WERI-Rb-1 (cell line): ENCODE data around the gene JAZF1.

Experiments used
- DNase-seq: peaks from one replicate; pipeline ENCODE4 v3.0.0-alpha.2; 2020
- H3K27ac ChIP-seq: fragments of 250-450 bp; sonication (Bioruptor Pico); 2 replicates; pipeline ENCODE4 v1.5.1; 2020; ENCODE audit warnings: mild to moderate bottlenecking, moderate library complexity
- H3K27me3 ChIP-seq: fragments of 250-450 bp; sonication (Bioruptor Pico); 2 replicates; pipeline ENCODE4 v1.5.1; 2021; ENCODE audit warnings: mild to moderate bottlenecking, low read depth, moderate library complexity; ENCODE audit not compliant: insufficient read depth, severe bottlenecking
- H3K36me3 ChIP-seq: fragments of 250-450 bp; sonication (Bioruptor Pico); 2 replicates; pipeline ENCODE4 v1.5.1; 2020; ENCODE audit warnings: mild to moderate bottlenecking, moderate library complexity
- H3K4me3 ChIP-seq: 2 replicates; pipeline ENCODE4 v1.5.1; 2011; ENCODE audit warnings: low read depth, mild to moderate bottlenecking, control low read depth, low read length
- H3K9me3 ChIP-seq: fragments of 250-450 bp; sonication (Bioruptor Pico); 2 replicates; pipeline ENCODE4 v1.5.1; 2021; ENCODE audit warnings: mild to moderate bottlenecking, moderate library complexity; ENCODE audit not compliant: severe bottlenecking
- TF ChIP-seq, protein P1 (sequence below): IDR thresholded peaks from 2 replicates; pipeline ENCODE4 v1.5.1; 2011; ENCODE audit warnings: low read depth, mild to moderate bottlenecking, control low read depth, inconsistent platforms, low read length

The JAZF1 gene

GRCh38 chr7:27799212-27799611 lies 381.4 kb downstream of the JAZF1 start:
- no peaks in the 10 kb centered on the region for H3K27me3 ChIP-seq
- H3K36me3 ChIP-seq: peaks cover 14% of the 10 kb centered on the region
- no peak for DNase-seq
- H3K9me3 ChIP-seq: no peaks in the 10 kb centered on the region
- TF ChIP-seq, protein P1, sequence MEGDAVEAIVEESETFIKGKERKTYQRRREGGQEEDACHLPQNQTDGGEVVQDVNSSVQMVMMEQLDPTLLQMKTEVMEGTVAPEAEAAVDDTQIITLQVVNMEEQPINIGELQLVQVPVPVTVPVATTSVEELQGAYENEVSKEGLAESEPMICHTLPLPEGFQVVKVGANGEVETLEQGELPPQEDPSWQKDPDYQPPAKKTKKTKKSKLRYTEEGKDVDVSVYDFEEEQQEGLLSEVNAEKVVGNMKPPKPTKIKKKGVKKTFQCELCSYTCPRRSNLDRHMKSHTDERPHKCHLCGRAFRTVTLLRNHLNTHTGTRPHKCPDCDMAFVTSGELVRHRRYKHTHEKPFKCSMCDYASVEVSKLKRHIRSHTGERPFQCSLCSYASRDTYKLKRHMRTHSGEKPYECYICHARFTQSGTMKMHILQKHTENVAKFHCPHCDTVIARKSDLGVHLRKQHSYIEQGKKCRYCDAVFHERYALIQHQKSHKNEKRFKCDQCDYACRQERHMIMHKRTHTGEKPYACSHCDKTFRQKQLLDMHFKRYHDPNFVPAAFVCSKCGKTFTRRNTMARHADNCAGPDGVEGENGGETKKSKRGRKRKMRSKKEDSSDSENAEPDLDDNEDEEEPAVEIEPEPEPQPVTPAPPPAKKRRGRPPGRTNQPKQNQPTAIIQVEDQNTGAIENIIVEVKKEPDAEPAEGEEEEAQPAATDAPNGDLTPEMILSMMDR: no peak
- no peak overlapping the region for H3K4me3 ChIP-seq
- no peak overlapping the region for H3K27ac ChIP-seq

DNA sequence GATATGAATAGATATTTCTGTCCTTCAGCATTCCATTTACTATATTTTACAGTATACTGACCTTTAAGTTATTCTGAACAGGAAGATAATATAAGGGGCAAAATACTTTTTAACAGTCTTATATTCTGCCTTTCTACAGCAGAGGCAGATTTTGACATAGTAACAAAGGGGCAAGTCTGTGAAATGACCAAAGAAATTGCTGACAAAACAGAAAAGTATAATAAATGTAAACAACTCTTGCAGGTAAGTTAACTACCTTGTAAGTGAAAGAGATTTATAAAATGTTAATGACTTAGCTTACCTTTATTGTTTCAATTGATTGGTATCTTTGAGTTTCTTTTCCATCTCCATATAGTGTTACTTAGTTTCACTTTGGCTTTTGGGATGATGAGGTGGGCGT lies 384.6 kb downstream of the JAZF1 start:
- TF ChIP-seq, protein P1: no peak
- Histone ChIP-seq H3K27ac (no peak overlapping the region), H3K27me3 (no peaks in the 10 kb centered on the region), H3K36me3 (peaks cover 26% of the 10 kb centered on the region), H3K9me3 (no peaks in the 10 kb centered on the region), H3K4me3 (no peak overlapping the region)
- no peak for DNase-seq

GRCh38 chr7:27793780-27794179 lies 386.8 kb downstream of the JAZF1 start:
- H3K9me3 ChIP-seq: no peaks in the 10 kb centered on the region
- H3K27me3 ChIP-seq: no peaks in the 10 kb centered on the region
- H3K36me3 ChIP-seq: peaks cover 26% of the 10 kb centered on the region
- H3K4me3 ChIP-seq: no peak overlapping the region
- TF ChIP-seq, protein P1: no peak
- no peak overlapping the region for H3K27ac ChIP-seq
- no peak for DNase-seq

DNA sequence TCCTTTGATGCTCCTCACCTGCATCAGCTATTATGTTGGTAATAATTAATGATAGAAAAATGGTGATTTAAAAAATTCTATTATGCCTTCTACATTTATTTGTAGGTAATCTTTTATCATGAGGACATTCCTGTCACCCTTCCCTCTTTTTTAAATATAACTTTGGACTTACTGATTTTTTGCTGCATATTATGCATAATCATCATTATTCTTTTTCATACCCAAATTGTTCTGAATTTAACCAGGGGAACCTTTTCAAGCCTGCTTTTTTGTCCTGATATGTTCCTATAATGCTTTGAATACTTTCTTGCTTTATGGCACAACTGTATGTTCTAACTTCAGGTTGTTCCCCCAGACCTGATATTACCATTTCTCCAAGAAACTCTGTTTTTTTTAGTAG lies 392.2 kb downstream of the JAZF1 start:
- no peaks in the 10 kb centered on the region for H3K9me3 ChIP-seq
- no peaks in the 10 kb centered on the region for H3K27me3 ChIP-seq
- DNase-seq: no peak
- H3K4me3 ChIP-seq: no peak overlapping the region
- H3K36me3 ChIP-seq: peaks cover 21% of the 10 kb centered on the region
- no peak overlapping the region for H3K27ac ChIP-seq
- TF ChIP-seq, protein P1: no peak

- no peaks in the 10 kb centered on the region for H3K9me3 ChIP-seq
- no peak overlapping the region for H3K4me3 ChIP-seq
- TF ChIP-seq, protein P1: no peak
- DNase-seq: no peak
- no peak overlapping the region for H3K27ac ChIP-seq
- H3K36me3 ChIP-seq: peaks cover 15% of the 10 kb centered on the region
- no peaks in the 10 kb centered on the region for H3K27me3 ChIP-seq
Observed at GRCh38 chr7:27784399-27785053, 396.1 kb downstream of the JAZF1 start.

GRCh38 chr7:27782849-27783248 lies 397.7 kb downstream of the JAZF1 start:
- H3K36me3 ChIP-seq: peaks cover 14% of the 10 kb centered on the region
- no peaks in the 10 kb centered on the region for H3K27me3 ChIP-seq
- TF ChIP-seq, protein P1: no peak
- DNase-seq: no peak
- no peaks in the 10 kb centered on the region for H3K9me3 ChIP-seq
- no peak overlapping the region for H3K27ac ChIP-seq
- H3K4me3 ChIP-seq: no peak overlapping the region
